T-helper 9 cell (primary cell): Measurements from ENCODE around the gene HMGXB3.
"Not testable (repeated sequence)": the region's sequence is repeated elsewhere in the genome, so short reads cannot be mapped to it uniquely, and the experiment has no call there.

Experiments
- DNase-seq: peaks from one replicate; pipeline ENCODE4 v3.0.0-alpha.2; 2020

The HMGXB3 gene

DNA sequence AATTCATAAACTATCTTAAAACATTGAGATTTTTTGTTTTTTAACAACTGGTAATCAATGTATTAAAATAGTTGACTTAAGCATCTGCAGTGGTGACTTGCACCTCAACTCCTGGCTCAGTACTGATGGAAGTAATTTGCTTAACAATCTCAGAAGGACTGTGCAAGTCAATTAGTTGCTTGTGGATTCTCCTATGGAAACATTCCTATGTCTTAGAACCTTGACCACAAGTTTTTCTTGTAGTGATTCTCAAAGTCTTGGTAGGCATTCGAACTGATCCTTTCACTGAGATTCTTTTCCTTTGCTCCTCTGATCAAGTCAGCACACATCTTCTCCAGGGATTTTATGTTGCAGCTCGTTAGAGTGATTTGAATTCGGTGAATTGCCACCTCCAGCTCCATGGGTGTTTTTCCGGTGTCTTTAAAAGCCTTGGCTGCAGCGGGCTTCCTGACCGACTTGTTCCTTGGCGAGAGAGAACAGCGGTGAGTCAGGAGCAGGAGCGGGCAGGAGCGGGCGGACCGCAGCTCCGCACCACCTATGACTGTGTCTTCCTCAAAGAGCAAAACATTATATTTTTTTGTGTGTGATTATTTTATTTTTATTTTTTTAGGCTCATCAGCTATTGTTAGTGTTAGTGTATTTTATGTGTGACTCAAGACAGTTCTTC, 21.1 kb downstream of the HMGXB3 start:
- no peak for DNase-seq

DNA sequence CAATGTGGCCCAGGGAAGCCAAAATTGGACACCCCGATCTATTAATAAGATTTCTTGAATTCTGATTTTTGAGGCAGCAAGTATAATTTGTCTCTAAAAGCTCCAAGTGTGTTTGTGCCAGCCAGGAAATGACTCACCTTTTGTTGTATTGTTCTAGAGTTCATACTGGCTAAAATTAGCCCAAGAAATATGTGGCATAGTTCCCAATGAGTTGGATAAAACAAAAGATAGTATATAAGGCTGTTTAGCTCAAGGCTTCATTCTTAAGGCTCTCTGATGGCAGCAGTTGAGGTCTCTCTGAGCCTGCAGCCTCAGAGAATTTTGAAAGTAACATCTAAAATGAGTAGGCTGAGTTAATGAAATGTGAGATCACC, 21.6 kb downstream of the HMGXB3 start:
- no peak for DNase-seq

DNA sequence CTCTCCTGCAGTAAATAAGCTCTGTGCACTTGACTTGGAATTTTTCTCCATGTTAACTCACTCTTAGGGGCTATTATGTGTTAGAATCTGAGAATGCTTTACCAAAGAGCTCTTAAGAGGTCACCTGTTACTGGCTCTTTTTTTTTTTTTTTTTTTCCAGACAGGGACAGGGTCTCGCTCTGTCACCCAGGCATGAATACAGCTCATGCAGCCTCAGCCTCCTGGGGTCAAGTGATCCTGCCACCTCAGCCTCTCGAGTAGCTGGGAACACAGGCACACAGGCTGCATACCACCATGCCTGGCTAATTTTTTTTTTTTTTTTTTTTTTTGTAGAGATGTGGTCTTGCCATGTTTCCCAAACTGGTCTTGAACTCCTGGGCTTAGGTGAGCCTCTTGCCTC, 22.1 kb downstream of the HMGXB3 start:
- no peak for DNase-seq

- no peak for DNase-seq
Measured at GRCh38 chr5:150023136-150023535, 22.6 kb downstream of the HMGXB3 start.

DNA sequence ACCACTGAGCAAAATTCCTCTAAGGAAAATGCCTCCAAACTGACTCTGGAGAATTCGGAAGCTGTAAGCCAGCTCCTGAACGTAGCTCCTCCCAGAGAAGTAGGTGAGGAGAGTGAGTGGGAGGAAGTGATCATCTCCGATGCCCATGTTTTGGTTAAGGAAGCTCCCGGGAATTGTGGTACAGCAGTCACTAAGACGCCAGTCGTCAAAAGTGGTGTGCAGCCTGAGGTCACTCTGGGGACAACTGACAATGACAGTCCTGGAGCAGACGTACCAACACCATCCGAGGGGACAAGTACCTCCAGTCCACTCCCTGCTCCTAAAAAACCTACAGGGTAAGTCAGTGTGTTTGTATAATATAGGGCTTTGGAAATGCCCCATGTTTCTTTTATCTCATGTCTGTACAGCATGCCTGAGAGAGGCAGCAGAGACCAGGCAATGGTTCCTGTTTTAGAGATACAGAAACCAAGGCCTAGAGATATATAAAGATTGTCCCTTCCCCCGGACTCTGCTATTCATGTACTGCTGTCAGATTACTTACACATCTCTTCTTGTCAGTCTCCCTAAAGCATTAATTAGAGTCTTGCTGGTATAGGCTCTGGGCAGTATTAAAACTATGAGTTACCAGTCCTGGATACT, 23.9 kb downstream of the HMGXB3 start:
- no peak for DNase-seq

DNA sequence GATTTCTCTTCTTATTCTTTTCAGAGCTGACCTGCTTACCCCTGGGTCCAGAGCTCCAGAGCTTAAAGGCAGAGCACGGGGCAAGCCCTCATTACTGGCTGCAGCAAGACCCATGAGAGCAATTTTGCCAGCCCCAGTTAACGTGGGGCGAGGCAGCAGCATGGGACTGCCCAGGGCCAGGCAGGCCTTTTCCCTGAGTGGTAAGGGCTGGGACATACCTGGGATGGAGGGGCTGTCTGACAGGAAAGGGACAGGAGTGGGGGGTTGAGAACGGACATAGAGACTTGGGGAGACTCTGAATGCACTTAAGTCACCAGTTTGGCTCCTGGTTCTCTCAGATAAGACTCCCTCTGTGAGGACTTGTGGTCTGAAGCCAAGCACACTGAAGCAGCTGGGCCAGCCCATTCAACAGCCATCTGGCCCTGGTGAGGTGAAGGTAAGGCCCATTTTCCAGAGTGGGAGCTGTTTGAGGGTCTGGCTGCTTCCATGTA, 26.2 kb downstream of the HMGXB3 start:
- DNase-seq: no peak

- not testable (repeated sequence) for DNase-seq
Measured at GRCh38 chr5:150028047-150028446, 27.5 kb downstream of the HMGXB3 start.

GRCh38 chr5:150033334-150033733, 32.8 kb downstream of the HMGXB3 start:
- no peak for DNase-seq

- no peak for DNase-seq
Measured at GRCh38 chr5:150034662-150035061, 34.1 kb downstream of the HMGXB3 start.

- DNase-seq: no peak
Measured at GRCh38 chr5:150035139-150035895, 34.8 kb downstream of the HMGXB3 start.

GRCh38 chr5:150036513-150036912, 36.0 kb downstream of the HMGXB3 start:
- DNase-seq: no peak

- no peak for DNase-seq
Measured at GRCh38 chr5:150038547-150038946, 38.0 kb downstream of the HMGXB3 start.

- no peak for DNase-seq
Measured at GRCh38 chr5:150042459-150042858, 41.9 kb downstream of the HMGXB3 start.

- DNase-seq: no peak
Measured at GRCh38 chr5:150043657-150044328, 43.3 kb downstream of the HMGXB3 start.

DNA sequence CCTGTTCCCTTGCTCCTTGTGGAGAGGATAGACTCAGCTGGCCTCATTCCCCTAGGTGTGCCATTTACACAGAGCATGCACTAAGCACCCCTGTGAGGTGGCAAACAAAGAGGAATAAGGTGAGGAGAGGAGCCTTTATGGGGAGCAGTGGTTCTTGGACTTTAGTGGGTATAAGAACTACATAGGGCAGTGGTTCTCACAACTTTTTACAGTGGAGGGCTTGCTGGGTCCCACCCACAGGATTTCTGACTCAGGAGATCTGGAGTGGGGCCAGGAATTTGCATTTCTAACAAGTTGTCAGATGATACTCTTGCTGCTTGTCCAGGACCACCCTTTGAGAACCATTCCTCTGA, 43.8 kb downstream of the HMGXB3 start:
- no peak for DNase-seq

DNA sequence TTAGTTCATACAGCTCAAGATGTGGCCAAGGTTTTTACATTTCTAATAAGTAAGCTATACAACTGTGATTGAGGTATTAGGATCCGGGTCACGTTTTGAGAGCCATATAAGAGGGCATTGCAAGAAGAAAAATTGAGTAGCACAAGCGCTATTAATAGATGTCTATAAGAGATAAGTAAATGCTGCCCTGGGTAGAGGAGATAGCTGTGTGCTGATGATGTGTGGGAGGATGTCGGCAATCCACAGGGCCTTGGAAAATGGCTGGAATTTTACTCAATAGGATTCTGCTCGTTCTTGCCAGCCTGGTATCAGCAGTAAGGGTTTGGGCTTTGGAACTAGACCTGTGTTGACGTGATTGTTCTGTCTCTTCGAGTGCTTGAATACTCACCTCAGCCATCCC, 44.2 kb downstream of the HMGXB3 start:
- no peak for DNase-seq

DNA sequence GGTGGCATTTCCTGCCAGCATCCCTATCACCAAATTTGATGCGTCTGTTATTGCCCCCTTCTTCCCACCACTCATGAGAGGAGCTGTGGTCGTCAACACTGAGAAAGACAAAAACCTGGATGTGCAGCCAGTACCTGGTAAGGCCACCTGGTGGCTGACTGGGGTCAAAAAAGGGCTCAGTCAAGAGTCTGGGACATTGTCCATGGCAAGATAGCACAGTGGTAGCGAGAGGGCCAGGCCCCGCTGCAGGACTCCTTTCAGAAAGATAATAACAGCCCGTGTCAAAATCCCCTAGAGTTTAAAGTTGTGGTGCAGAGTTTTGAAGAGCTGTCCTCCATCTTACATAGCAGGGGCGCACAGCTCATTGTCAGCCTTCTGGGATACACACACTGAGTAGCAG, 45.0 kb downstream of the HMGXB3 start:
- DNase-seq: no peak

- no peak for DNase-seq
Measured at GRCh38 chr5:150046031-150046430, 45.5 kb downstream of the HMGXB3 start.

DNA sequence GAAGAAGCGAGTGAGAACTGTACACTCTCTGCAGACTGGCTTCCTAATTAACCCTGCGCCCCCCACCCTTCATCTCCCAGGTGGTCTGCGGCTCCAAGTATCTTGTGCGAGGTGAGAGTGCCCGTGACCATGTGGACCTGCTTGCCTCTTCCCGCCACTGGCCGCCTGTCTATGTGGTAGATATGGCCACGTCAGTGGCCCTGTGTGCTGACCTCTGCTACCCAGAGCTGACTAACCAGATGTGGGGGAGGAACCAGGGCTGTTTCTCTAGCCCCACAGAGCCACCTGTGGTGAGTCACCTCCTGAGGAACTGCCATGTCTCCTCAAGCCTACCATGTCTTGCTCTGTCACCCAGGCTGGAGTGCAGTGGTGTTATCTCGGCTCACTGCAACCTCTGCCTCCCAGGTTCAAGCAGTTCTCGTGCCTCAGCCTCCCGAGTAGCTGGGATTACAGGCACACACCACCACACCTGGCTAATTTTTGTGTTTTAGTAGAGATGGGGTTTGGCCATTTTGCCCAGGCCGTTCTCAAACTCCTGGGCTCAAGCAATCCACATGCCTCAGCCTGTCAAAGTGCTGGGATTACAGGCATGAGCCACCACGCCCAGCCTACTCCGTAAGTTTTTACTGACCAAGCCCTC, 49.8 kb downstream of the HMGXB3 start:
- DNase-seq: not testable (repeated sequence)

- DNase-seq: no peak
Measured at GRCh38 chr5:150051657-150052195, 51.2 kb downstream of the HMGXB3 start.

DNA sequence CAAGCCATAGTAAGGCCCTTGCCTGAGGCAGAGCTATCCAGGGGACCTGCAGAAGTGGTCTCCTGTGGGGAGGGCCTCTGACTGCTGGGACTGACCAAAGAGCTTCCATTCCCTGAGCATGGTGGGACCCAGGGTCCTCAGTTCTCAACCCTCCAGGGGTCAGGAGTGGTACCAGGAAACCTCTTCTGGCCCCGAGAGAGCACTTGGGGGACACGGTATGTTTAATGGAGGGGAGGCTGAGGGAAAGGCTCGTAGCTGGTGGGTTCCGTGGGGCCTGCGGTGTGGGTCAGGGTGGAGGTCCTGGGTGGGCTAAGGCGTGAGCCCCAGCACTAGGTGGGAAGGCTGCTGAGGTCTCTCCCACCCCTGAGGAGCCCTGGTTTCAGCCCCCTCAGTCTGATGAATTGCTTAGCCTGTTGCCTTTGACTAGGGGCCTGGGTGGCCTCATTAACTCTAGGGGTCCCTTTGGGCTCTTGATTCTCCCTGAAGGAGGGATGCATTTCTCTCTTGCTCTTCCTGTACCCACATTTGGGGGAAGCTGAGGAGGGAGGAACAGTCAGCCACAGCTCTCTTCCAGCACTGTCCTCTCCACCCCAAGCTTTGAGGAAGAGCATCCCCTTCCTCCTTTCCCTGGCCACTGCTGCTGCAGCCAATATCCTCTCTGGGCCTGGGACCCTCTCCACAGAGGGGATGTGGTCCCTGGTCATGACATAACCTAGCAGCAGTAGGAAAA, 51.9 kb downstream of the HMGXB3 start:
- no peak for DNase-seq
